Peyer's patch (tissue), 4 donors: ENCODE measurements around the gene MED10. TPM values are rescaled to one million over a fixed set of nuclear protein-coding genes. Genes with fewer than 3 reads are reported as not detected.

Experiments used
- DNase-seq, 3 donors: peaks; one replicate each; pipeline ENCODE4 v3.0.0-alpha.2; 2017 to 2019
- H3K27ac ChIP-seq, 4 donors: fragments of 200-600 bp; sonication (generic); one replicate each; pipeline ENCODE4 v1.5.1; 2016 to 2019
- H3K27me3 ChIP-seq, 2 donors: fragments of 200-600 bp; sonication (generic); one replicate each; pipeline ENCODE4 v1.5.1; 2019
- H3K36me3 ChIP-seq, 3 donors: fragments of 200-600 bp; sonication (generic); one replicate each; pipeline ENCODE4 v1.5.1; 2016 to 2019
- H3K4me1 ChIP-seq, 4 donors: fragments of 200-600 bp; sonication (generic); one replicate each; pipeline ENCODE4 v1.5.1; 2016 to 2019
- H3K4me3 ChIP-seq, 4 donors: fragments of 200-600 bp; sonication (generic); 1 replicate in 3 of 4; 2 replicates in 1 of 4; pipeline ENCODE4 v1.5.1; 2016 to 2019; ENCODE audit warnings: mild to moderate bottlenecking in 1 of 4
- H3K9me3 ChIP-seq, 4 donors: fragments of 200-600 bp; sonication (generic); one replicate each; pipeline ENCODE4 v1.5.1; 2016 to 2019; ENCODE audit warnings: mild to moderate bottlenecking in 1 of 4
- POLR2A ChIP-seq, 2 donors: fragments of 450-650 bp; IDR thresholded peaks; one replicate each; pipeline ENCODE4 v1.5.1; 2017; ENCODE audit warnings: antibody characterized with exemption in 2 of 2, mild to moderate bottlenecking in 2 of 2, moderate library complexity in 2 of 2
- total RNA-seq, 4 donors: library from RNA; depleted of rRNA; stranded (reverse); fragments of >200 nt; gene quantifications; one replicate each; pipeline ENCODE4 v1.1.0, GENCODE V29; 2016
- TF ChIP-seq, protein P1 (sequence below), 6 experiments: fragments of 450-650 bp in 4 of 6; fragments of 200-600 bp in 2 of 6; sonication (generic) in 1 of 6; IDR thresholded peaks; one replicate each; pipeline ENCODE4 v1.5.1; 2017 to 2019; ENCODE audit warnings: antibody characterized with exemption in 6 of 6, mild to moderate bottlenecking in 3 of 6, moderate library complexity in 1 of 6

MED10 gene
- total RNA-seq, 4 donors from 2014 or later = 20.8 to 42.9 (median 26.5) TPM

DNA sequence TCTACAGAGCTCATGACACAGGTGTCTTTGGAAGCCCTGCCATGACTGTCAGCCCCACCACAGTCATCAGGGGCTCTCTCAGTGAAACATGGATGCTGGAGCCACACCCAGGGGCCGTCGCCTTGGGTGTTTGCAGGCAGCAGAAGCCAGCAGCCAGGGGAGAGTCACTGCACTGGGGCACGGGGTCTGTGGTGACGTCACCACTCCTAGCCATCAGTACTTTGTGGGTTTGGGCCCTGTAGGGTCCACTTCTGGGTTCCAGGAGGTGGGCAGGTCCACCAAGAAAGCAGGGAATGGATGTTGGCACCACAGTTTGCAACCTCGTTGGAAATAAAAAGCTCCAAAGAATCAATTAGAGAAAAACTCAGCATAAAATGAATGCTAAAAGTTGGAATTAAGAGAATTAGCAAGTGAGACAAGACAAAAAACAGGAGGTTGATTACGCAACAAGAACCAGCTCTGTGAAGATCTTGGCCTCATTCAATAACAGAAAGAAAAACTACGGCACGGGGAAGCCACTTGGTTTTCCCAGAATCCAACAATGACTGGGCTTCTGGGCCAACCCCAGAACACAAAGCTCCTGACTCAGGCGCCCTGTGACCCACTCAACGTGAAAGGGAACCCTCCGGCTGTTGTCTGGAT is 34.3 kb downstream of the MED10 start:
- Histone ChIP-seq H3K27me3 (no peaks in the 10 kb centered on the region), H3K4me1 (no peaks in the 10 kb centered on the region), H3K9me3 (no peaks in the 10 kb centered on the region), H3K4me3 (no peak overlapping the region), H3K27ac (no peak overlapping the region), H3K36me3 (no peaks in the 10 kb centered on the region)
- TF ChIP-seq POLR2A (IDR thresholded peaks at IDR 0.05) = no peak
- TF ChIP-seq, protein P1, sequence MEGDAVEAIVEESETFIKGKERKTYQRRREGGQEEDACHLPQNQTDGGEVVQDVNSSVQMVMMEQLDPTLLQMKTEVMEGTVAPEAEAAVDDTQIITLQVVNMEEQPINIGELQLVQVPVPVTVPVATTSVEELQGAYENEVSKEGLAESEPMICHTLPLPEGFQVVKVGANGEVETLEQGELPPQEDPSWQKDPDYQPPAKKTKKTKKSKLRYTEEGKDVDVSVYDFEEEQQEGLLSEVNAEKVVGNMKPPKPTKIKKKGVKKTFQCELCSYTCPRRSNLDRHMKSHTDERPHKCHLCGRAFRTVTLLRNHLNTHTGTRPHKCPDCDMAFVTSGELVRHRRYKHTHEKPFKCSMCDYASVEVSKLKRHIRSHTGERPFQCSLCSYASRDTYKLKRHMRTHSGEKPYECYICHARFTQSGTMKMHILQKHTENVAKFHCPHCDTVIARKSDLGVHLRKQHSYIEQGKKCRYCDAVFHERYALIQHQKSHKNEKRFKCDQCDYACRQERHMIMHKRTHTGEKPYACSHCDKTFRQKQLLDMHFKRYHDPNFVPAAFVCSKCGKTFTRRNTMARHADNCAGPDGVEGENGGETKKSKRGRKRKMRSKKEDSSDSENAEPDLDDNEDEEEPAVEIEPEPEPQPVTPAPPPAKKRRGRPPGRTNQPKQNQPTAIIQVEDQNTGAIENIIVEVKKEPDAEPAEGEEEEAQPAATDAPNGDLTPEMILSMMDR (IDR thresholded peaks at IDR 0.05) = no peak
- no peak for DNase-seq

DNA sequence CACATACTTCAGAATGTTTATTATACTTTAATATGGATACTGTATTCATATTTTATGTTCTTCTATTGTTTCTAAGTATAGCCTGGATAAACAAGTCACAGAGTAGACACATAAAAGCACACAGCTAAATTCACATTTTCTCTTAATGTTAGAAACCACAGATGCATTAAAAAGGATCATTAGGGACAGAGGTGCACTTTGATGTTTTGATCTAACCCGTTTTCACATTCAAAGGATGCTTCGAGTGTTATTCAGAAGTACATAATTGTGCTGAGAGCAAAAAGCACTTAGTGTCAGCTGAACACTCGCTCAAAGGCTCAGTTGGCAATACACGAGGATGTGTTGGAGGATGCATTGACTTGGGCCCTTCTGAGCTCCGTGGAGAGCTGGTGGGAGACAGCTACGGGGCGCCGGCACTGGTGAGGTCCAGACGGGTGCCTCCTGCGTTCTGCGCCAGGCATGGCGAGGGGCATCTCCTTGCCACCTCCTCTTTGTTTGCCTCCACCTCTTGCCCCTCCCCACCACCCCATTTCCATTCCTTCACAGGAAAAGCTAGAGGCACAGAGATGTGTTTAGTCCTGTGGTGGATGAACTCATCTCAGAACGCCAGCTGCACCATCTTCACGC is 35.5 kb downstream of the MED10 start:
- Histone ChIP-seq H3K27me3 (no peaks in the 10 kb centered on the region), H3K4me1 (no peaks in the 10 kb centered on the region), H3K27ac (no peak overlapping the region), H3K36me3 (no peaks in the 10 kb centered on the region), H3K4me3 (no peak overlapping the region), H3K9me3 (no peaks in the 10 kb centered on the region)
- no peak for TF ChIP-seq POLR2A (IDR thresholded peaks at IDR 0.05)
- TF ChIP-seq, protein P1 (IDR thresholded peaks at IDR 0.05) = no peak
- DNase-seq = no peak

DNA sequence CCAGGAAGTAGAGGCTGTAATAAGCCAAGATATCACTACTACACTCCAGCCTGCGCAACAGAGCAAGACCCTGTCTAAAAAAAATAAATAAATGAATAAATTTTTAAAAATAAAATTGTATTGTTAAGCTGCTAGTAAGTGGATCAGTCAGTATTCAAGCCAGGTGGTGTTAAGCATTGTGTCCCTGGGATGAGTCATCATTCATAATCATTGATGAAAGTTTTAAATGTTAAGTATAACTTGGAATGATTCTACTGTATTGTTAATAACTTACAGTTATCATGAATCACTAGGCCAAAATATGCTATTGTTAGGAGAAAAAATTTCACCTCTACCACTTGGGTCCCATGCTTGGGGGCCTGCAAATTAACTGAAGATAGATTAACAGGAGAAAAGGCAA is 38.2 kb downstream of the MED10 start:
- Histone ChIP-seq H3K36me3 (no peaks in the 10 kb centered on the region), H3K4me3 (no peak overlapping the region), H3K4me1 (no peaks in the 10 kb centered on the region), H3K27ac (no peak overlapping the region), H3K9me3 (no peaks in the 10 kb centered on the region), H3K27me3 (no peaks in the 10 kb centered on the region)
- DNase-seq = no peak
- TF ChIP-seq, protein P1 (IDR thresholded peaks at IDR 0.05) = no peak
- no peak for TF ChIP-seq POLR2A (IDR thresholded peaks at IDR 0.05)

DNA sequence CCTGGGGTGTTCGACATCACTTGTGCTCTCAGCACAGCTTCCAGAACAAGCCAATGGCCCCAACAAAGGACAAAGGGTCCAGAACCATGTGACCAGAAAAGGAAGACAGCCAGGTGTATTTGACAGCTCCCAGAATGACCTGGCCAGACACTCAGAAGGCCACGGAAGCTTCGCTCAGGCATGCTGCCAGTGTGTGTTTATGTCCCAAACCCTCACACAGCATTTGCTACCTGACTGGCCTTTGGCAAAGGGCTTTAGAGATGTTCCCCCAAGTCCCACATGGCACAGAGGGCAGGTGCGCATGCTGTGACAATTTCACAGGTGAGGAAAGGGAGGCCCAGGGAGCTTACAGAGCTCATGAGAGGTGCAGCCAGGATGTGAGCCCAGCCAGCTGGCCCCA is 39.5 kb downstream of the MED10 start:
- Histone ChIP-seq H3K27me3 (no peaks in the 10 kb centered on the region), H3K9me3 (no peaks in the 10 kb centered on the region), H3K4me3 (no peak overlapping the region), H3K27ac (no peak overlapping the region), H3K4me1 (no peaks in the 10 kb centered on the region), H3K36me3 (no peaks in the 10 kb centered on the region)
- no peak for TF ChIP-seq POLR2A (IDR thresholded peaks at IDR 0.05)
- TF ChIP-seq, protein P1 (IDR thresholded peaks at IDR 0.05) = no peak
- no peak for DNase-seq

- Histone ChIP-seq H3K4me1 (no peaks in the 10 kb centered on the region), H3K9me3 (no peaks in the 10 kb centered on the region), H3K4me3 (no peak overlapping the region), H3K27me3 (no peaks in the 10 kb centered on the region), H3K27ac (no peak overlapping the region), H3K36me3 (no peaks in the 10 kb centered on the region)
- TF ChIP-seq, protein P1 (IDR thresholded peaks at IDR 0.05) = no peak
- no peak for TF ChIP-seq POLR2A (IDR thresholded peaks at IDR 0.05)
- DNase-seq = no peak
Measured at GRCh38 chr5:6338135-6338534, 40.2 kb downstream of the MED10 start.
